ENCODE measurements around the gene FCHSD2. TPM values are rescaled to one million over a fixed set of nuclear protein-coding genes. Genes with fewer than 3 reads are reported as not detected.

The FCHSD2 gene
- polyA plus RNA-seq, 1 donor (not counting 4 experiments of a cell fraction or from before 2014, with no cell fraction given) = 14.2 TPM

GRCh38 chr11:72970557-72971118 lies 171.5 kb downstream of the FCHSD2 start:
- Histone ChIP-seq H3K9me1 (ENCODE audit: control insufficient read depth, extremely low read depth, insufficient read depth, low read length) (no peaks in the 10 kb centered on the region), H2AFZ (ENCODE audit: control insufficient read depth, low read length) (no peak overlapping the region), H3K9ac (ENCODE audit: control insufficient read depth, extremely low read depth, insufficient read depth, low read length) (no peak overlapping the region), H3K4me2 (ENCODE audit: control insufficient read depth, extremely low read depth, insufficient read depth, low read depth, low read length) (no peak overlapping the region), H3K4me3 (ENCODE audit: control insufficient read depth in 2 of 3, extremely low read depth in 1 of 3, insufficient read depth in 2 of 3, low read depth in 1 of 3, low read length in 3 of 3) (no peak overlapping the region), H3K27ac (ENCODE audit: control insufficient read depth, insufficient read depth, low read length) (no peak overlapping the region), H3K4me1 (ENCODE audit: control insufficient read depth, extremely low read depth, insufficient read depth, low read length) (peaks cover 12% of the 10 kb centered on the region), H4K20me1 (ENCODE audit: control insufficient read depth, extremely low read depth, insufficient read depth, low read length) (no peaks in the 10 kb centered on the region), H3K36me3 (ENCODE audit: control insufficient read depth in 2 of 2, extremely low read depth in 1 of 2, insufficient read depth in 2 of 2, low read length in 2 of 2) (no peaks in the 10 kb centered on the region), H3K9me3 (ENCODE audit: control insufficient read depth, low read depth, low read length) (no peaks in the 10 kb centered on the region), H3K27me3 (ENCODE audit: control insufficient read depth, extremely low read depth, insufficient read depth, low read length) (no peaks in the 10 kb centered on the region), H3K79me2 (ENCODE audit: control insufficient read depth, insufficient read depth, low read length) (no peaks in the 10 kb centered on the region)
- FAIRE-seq = no peak
- no peak for DNase-seq (ENCODE audit: low read depth, low spot score)
- dilution Hi-C loops (cut with MboI; ENCODE audit: extremely low pct_ligation_motif_present, low sequenced_read_pairs) = no loop called here
- TF ChIP-seq CTCF (optimal IDR thresholded peaks at IDR 0.05 in 1 of 3, IDR thresholded peaks at IDR 0.05 in 1 of 3, conservative IDR thresholded peaks at IDR 0.05 in 1 of 3; ENCODE audit: extremely low read depth in 1 of 3, insufficient read depth in 2 of 3, low read length in 3 of 3) (no peak), EZH2 (IDR thresholded peaks at IDR 0.05; ENCODE audit: low read length) (no peak)

DNA sequence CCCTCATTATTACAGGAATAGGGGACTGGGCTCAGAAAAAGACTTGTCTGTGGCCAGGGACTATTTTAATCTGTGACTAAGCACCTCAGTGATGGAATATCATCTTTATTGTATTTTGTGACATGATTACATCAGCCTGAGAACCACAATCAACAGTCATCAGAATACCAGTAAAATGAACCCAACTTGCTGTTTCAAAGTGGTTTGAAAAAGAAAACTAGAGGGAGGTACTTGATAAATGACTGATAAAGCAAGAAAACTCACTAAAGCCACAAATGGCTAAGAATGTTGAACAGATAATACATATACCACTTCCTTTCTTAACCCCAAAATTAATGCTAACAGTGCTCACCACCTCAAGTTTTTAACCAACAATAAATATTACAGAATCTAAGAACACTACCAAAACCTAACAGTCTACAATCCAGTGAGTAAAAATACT lies 172.2 kb downstream of the FCHSD2 start:
- Histone ChIP-seq H3K4me1 (ENCODE audit: control insufficient read depth, extremely low read depth, insufficient read depth, low read length) (peaks cover 12% of the 10 kb centered on the region), H2AFZ (ENCODE audit: control insufficient read depth, low read length) (no peak overlapping the region), H3K79me2 (ENCODE audit: control insufficient read depth, insufficient read depth, low read length) (no peaks in the 10 kb centered on the region), H3K4me2 (ENCODE audit: control insufficient read depth, extremely low read depth, insufficient read depth, low read depth, low read length) (peak overlapping the region; percentile 45), H3K9me3 (ENCODE audit: control insufficient read depth, low read depth, low read length) (no peaks in the 10 kb centered on the region), H3K4me3 (ENCODE audit: control insufficient read depth in 2 of 3, extremely low read depth in 1 of 3, insufficient read depth in 2 of 3, low read depth in 1 of 3, low read length in 3 of 3) (no peak overlapping the region), H3K9ac (ENCODE audit: control insufficient read depth, extremely low read depth, insufficient read depth, low read length) (no peak overlapping the region), H4K20me1 (ENCODE audit: control insufficient read depth, extremely low read depth, insufficient read depth, low read length) (no peaks in the 10 kb centered on the region), H3K27ac (ENCODE audit: control insufficient read depth, insufficient read depth, low read length) (peak overlapping the region; percentile 41), H3K27me3 (ENCODE audit: control insufficient read depth, extremely low read depth, insufficient read depth, low read length) (no peaks in the 10 kb centered on the region), H3K36me3 (ENCODE audit: control insufficient read depth in 2 of 2, extremely low read depth in 1 of 2, insufficient read depth in 2 of 2, low read length in 2 of 2) (no peaks in the 10 kb centered on the region), H3K9me1 (ENCODE audit: control insufficient read depth, extremely low read depth, insufficient read depth, low read length) (no peaks in the 10 kb centered on the region)
- dilution Hi-C loops (cut with MboI; ENCODE audit: extremely low pct_ligation_motif_present, low sequenced_read_pairs) = no loop called here
- no peak for DNase-seq (ENCODE audit: low read depth, low spot score)
- no peak for FAIRE-seq
- TF ChIP-seq EZH2 (IDR thresholded peaks at IDR 0.05; ENCODE audit: low read length) (no peak), CTCF (optimal IDR thresholded peaks at IDR 0.05 in 1 of 3, IDR thresholded peaks at IDR 0.05 in 1 of 3, conservative IDR thresholded peaks at IDR 0.05 in 1 of 3; ENCODE audit: extremely low read depth in 1 of 3, insufficient read depth in 2 of 3, low read length in 3 of 3) (no peak)
